ENCODE data around the gene BCKDHB.

GRCh38 chr6:80165819-80166218 lies 59.3 kb downstream of the BCKDHB start:
- no peak for TF ChIP-seq CTCF (optimal IDR thresholded peaks at IDR 0.05 in 1 of 3, IDR thresholded peaks at IDR 0.05 in 1 of 3, conservative IDR thresholded peaks at IDR 0.05 in 1 of 3; ENCODE audit: extremely low read depth in 1 of 3, insufficient read depth in 2 of 3, low read length in 3 of 3)
- TF ChIP-seq EZH2 (IDR thresholded peaks at IDR 0.05; ENCODE audit: low read length): no peak
